Ureter (tissue), 1 donor: ENCODE results near the gene KIAA1217. TPM values are rescaled to one million over a fixed set of nuclear protein-coding genes. Genes with fewer than 3 reads are reported as not detected.

Source experiments
- DNase-seq: peaks from one replicate; pipeline ENCODE4 v3.0.0-alpha.2; 2020; ENCODE audit warnings: low spot score
- total RNA-seq: library from RNA; stranded (reverse); gene quantifications from one replicate; pipeline ENCODE4 v1.2.4, GENCODE V29; 2023
- donor health status: DM: yes; HTN: yes; CAD: no.

KIAA1217 gene, protein sequence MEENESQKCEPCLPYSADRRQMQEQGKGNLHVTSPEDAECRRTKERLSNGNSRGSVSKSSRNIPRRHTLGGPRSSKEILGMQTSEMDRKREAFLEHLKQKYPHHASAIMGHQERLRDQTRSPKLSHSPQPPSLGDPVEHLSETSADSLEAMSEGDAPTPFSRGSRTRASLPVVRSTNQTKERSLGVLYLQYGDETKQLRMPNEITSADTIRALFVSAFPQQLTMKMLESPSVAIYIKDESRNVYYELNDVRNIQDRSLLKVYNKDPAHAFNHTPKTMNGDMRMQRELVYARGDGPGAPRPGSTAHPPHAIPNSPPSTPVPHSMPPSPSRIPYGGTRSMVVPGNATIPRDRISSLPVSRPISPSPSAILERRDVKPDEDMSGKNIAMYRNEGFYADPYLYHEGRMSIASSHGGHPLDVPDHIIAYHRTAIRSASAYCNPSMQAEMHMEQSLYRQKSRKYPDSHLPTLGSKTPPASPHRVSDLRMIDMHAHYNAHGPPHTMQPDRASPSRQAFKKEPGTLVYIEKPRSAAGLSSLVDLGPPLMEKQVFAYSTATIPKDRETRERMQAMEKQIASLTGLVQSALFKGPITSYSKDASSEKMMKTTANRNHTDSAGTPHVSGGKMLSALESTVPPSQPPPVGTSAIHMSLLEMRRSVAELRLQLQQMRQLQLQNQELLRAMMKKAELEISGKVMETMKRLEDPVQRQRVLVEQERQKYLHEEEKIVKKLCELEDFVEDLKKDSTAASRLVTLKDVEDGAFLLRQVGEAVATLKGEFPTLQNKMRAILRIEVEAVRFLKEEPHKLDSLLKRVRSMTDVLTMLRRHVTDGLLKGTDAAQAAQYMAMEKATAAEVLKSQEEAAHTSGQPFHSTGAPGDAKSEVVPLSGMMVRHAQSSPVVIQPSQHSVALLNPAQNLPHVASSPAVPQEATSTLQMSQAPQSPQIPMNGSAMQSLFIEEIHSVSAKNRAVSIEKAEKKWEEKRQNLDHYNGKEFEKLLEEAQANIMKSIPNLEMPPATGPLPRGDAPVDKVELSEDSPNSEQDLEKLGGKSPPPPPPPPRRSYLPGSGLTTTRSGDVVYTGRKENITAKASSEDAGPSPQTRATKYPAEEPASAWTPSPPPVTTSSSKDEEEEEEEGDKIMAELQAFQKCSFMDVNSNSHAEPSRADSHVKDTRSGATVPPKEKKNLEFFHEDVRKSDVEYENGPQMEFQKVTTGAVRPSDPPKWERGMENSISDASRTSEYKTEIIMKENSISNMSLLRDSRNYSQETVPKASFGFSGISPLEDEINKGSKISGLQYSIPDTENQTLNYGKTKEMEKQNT (N-terminal part only)
- total RNA-seq = 108 TPM

DNA sequence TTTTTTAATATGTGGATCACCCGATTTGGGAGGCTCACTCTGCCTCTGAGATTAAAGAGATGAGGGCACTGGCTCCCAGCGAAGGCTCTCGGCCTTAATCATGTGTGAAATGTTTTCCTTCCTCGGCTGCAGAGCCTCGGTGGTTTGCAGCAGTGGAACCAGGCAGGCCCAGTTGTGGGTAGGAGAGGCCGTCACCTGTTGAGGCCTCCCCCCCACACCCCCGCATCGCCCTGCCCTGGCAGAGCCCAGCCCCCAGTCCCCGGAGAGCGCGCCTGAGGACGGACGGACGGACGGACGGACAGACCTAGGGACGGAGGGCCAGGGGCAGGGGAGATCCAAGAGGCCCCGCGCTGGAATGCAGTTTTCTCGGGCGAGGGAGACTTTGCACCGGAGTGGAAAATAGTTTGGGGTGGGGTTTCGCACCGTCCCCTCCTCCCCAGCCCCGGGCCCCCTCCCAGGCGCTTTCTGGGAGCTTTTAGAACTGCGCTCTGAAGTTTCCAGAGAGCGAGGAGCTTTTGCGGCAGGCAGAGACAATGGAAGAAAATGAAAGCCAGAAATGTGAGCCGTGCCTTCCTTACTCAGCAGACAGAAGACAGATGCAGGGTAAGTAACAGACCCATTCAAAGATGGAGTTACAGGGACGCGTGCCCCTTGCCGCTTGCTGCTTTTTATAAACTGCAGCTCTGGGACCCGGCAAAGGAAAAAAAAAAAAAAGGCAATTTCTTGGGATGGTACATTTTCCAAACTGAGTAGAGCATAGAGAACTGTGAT is at the start of gene KIAA1217:
KIAA1217 (plus strand) TSS at position 478 of the 771 bp plus-strand sequence; CDS start at position 534, 56 bp downstream.
- DNase-seq = peak; percentile 63

DNA sequence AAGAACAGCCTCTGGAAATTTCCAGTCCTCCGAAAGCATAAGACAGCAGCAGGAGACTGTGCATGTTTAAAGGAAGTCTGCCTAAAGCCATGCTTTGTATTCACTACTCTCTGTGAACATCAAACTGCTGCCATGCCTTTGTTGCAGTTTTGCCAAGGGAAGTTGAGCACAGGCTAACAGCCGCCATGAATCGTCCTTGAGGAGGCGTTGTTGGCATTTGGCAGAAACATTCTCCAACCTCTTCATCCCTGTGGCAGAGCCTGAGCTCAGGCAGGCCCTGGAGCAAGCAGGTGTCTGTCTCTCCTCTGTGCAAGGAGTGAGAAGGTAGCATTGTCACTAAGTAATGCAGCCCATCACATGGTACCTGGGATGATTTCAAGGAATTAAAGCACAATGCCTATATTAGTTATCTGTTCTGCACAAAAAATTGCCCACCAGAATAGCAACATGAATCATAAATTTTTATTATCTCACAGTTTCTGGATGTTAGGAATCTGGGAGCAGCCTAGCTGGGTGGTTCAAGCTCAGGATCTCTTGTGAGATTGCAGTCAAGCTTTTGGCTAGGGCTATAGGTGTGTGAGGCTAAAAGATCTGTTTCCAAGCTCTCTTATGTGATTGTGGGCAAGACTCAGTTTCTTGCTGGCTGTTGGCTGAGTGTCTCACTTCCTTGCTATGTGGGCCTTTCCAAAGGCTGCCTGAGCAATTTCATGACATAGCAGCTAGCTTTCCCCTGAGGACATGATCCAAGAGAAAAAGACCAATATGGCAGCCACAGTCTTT is 46.5 kb upstream of the KIAA1217 start:
- DNase-seq = no peak

DNA sequence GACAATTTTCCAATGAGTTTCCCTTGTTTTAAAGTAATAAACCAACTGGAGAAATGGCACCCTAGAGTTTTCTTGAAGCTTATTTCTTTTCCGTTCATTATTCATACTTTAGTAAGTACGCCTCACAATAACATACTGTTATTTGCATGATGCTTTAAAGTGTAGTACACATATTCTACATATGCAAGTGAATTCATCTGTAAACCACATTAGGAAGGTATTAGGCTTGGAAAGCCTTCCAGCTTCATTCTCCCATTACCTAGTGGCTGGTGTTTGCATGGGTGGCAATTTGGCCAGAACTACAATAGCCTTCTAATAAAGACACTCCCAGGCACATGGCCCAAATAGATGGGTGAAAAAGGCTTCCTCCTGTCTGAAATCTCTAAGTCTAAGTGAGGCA is 45.5 kb upstream of the KIAA1217 start:
- DNase-seq = no peak

DNA sequence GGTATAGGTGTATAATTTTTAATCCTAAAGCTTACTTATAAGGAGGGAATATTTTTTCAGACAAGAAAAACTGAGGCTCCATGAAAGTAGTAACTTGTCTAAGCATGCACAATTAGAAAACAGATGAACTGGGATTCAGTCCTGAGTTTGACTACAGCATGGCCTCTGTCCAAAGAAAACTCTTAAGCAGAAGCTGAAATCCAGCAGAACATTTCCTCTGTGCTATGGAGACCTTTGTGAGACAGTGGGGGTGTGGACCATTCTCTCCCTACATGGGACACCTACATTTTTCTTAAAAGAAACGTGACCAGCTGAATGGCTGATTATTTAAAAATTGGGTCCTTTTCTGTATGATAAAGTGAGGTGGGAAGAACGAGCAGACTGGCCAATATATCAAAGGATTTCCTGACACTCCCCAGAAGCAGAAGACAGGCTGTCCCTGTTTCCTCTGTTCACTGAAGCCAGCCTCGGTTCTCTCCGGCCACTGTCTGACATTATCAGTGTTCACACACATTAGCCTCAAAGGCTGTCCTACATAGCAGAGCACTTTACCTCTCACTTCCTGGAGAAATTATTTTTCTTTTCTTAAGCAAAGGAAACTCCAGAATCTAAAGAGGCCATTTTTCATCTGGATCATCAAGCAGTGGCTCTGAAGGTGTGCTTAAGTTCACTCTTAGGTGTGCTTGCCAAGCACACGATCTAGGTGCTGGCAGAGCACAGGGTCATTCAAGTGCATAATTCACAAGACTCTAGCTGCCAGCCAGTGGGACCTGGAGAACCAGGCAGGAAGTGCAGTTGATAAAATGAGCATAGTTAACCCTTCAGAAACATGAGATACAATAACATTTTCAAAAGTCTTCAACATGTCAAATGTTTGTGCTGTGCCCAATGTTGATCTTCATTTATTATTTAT is 40.4 kb upstream of the KIAA1217 start:
- DNase-seq = no peak

DNA sequence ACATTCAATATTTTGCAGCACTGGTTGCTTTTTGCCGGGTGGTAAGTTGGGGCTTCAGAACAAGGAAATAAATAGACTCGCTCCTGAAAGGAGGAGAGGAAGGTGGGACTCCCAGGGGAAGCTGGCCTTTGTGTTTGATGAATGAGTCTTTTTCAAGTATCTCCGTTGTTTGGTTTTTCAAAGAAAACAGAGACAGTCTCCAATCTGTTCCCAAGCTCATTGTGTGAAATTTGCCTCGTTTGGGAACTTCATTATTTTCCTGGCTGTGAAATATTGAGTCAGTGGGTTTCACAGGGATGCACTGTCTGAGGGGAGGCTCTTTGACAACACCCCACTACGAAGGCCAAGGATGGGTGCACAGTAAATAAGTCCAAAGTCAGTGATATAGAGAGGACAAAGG is 38.7 kb upstream of the KIAA1217 start:
- DNase-seq = no peak

DNA sequence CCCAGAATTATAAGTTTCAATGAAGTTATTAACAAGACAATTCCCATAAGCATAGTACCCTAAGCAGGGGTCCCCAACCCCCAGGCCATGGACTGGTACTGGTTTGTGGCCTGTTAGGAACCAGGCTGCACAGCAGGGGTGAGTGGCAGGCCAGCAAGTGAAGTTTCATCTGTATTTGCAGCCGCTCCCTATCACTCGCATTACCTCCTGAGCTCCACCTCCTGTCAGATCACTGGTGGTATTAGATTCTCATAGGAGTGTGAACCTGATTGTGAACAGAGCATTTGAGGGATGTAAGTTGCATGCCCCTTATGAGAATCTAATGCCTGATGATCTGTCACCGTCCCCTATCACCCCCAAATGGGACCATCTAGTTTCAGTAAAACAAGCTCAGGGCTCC is 36.0 kb upstream of the KIAA1217 start:
- no peak for DNase-seq

DNA sequence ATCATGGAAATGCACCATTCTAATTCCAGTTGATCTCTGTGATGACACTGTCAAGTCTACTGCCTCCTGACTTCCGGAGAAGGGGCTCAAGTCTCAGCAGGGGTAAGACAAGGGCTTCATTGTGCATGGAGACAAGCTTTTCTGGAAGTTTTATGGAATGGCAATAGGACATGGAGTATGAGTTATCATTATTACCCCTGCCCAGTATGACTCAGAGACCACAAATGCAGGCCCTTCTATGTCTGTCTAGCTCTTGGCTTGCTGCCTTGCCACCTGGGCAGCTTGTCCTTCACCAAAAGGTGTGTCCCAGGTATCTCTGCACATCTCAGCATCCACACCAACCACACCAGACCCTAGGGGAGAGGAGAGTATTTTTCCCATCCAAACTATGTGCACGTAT is 34.9 kb upstream of the KIAA1217 start:
- no peak for DNase-seq

DNA sequence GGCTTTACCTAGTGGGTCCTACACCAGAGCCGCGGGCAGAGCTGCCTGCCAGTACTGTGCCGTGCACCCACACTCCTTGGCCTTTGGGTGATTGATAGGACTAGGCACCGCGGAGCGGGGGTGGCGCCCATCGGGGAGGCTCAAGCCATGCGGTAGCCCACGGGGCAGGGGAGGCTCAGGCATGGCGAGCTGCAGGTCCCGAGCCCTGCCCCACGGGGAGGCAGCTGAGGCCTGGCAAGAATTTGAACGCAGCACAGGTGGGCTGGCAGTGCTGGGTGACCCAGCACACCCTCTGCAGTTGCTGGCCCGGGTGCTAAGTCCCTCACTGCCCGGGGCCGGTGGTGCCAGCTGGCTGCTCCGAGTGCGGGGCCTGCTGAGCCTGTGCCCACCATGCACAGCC is 32.3 kb upstream of the KIAA1217 start:
- no peak for DNase-seq

DNA sequence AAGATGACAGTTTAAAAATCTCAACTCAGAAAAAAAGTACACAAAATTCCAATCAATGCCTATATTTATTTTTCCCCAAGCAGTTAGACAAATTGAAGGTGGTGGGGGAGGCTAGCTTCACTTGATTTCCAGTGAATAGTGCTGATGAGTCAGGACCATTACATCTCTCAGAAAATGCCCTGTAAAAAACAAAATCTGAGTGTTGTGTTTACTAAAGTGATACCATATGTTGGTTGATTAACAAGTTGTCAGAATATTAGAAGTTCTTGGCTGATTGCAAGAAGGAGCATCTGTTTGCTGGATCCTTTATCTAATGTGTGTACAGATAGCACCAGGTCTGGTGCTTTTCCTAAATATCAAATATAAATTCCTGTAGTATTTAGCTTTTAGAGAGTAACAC is 31.3 kb upstream of the KIAA1217 start:
- DNase-seq = no peak

DNA sequence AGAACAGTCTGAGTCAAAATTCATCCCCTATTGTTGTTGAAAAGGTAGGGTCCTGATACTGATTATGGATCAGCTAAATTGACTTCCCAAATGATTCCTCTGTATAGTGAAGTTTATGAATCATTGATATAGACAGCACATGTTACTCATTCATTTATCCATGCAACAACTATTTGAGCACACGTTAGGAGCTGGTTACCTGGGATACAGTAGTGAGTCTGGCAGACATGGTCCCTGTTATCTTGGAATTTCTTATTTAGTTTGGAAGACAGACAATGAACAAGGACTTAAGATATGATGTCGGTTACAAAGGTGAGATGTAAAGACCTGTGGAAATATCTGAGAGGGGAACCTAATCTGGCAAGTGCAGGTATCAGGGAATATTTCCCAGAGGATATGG is 28.0 kb upstream of the KIAA1217 start:
- DNase-seq = no peak

DNA sequence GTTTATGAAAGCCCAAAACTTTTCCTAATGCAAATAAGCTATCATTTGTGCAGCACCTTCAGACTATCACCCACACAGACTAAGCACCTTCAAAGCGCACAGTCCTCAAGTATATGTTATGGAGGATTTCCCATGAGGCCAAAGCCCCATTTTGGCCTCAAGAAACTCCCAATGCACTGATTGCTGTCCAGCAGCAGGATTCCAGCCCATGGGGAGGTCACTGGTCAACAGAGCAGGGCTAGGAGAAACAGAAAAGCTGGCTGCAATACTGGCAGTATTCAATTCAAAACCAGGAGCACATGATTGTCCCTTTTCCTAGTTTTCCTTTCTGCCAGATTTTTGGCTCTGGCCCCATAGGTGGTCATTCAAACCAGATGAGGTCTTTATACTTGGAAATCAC is 24.5 kb upstream of the KIAA1217 start:
- DNase-seq = no peak

DNA sequence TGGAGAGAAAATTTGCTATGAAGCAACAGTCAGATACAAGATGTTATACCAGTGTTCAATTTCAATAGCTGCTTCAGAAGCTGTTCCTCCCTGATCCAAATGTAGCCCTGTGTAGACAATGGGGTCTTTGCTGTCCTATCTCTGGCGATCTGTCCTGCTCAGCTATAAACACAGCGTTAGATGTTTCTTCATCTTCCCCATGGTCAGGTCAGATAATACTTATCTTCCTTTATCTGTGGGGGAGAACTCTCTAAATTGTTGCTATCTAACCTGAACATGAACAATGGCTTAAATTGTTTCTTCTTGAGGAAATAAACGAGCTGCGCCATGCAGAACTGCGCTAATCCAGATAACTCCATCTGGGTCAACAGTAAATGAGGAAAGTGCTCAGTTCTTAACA is 15.6 kb upstream of the KIAA1217 start:
- no peak for DNase-seq

DNA sequence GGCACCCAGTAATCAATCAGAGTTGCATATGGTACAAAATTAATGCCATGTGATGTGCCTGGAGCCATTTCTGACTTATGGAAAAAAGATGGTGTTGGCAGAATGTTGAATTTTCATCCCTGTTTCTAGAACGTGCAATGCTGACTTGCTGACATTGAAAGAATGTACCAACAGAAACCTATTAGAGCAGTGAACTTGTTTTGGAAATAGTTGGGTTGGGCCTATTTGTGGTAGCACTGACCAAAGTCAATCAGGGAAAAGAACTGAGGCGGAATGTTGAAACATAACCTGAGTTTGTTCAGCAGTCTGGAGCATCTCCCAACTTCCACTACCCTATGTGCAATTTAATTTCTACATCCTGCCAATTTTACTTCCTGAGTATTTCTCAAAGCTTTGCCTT is 11.7 kb upstream of the KIAA1217 start:
- DNase-seq = no peak

DNA sequence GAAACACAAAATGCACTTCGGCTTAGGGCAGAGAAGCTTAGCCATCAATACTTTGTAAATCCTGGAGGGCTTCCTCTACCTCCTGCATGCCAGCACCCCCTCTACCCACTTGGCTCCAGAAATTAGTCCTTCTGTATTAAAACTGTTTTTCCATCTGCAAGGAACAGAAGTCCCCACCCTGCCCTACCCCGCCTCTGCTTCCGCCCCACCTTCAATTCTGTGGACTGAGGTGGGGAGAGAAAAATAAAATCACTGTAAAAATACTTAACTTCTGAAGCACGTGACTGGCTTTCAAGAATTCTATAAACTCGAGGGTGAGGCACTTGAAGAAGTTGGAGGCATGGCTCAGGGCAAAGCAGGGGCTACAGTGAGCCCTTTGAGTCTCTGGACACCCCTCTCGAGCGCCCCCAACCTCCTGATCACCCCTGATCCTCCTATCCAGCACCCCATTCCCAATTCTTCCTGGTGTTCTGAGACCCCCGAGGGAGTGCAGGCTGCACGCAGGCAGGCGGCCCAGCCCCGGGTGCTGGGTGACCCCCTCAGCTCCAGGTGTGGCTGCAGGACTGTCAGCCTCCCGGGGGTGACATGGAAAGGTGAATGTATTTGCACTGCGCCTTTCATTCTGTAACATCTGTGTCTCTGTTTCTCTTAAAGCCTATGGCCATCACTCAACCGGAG is 7.3 kb upstream of the KIAA1217 start:
- DNase-seq = no peak

DNA sequence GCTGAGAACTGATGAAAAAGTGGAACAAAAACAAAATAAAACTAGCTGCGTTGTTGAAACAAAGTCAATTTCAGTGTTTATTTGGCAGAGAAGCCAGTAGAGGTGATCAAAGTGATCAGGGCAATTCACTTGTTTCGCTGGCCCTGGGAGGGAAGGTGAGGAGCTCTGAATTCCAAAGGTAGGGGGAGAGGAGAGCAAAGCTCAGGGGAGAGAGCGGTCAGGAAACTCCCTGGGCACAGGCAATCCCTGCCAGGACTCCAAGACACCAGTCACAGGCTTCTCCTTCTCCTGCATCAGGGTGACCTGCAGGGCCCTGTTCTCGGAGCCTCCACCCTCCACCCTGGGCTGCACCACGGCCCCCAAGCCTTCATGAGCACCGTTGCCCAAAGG is 6.8 kb upstream of the KIAA1217 start:
- DNase-seq = no peak

DNA sequence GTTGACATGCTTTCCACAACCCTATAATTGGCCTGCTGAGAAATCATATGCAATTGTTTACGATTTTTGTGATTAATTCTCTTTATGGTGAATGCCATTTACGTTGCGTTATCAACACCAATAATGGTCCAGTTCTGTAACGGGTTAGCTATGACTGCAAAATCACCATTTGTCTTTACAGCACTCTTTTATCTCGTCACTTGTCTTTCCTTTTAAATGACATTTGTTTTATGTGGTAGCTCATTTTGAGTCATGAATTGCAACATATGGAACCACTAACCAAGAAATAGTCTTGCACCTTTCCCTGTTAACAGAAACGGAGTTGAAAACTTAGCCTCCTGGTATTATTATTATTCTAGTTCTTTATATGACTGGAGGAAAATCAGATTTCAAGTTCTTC is 3.1 kb upstream of the KIAA1217 start:
- DNase-seq = no peak

DNA sequence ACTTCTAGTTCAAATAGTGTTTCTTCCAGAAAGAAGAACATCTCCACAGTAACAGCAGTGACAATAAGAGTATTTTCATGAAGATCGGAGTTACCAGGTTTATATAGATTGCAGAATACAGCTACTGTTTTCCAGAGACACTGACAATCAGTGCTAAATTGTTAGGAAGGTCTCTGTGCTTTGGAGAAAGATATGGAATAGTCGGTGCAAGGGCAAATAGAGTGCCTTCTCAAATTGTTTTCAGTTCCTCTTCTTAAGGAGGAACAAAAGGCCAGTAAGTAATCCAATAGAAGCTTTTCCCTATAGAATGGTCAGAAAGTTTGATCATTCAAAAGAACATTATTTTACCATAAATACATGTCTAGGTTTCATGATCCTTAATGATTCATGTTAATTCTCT is 2.6 kb upstream of the KIAA1217 start:
- no peak for DNase-seq

DNA sequence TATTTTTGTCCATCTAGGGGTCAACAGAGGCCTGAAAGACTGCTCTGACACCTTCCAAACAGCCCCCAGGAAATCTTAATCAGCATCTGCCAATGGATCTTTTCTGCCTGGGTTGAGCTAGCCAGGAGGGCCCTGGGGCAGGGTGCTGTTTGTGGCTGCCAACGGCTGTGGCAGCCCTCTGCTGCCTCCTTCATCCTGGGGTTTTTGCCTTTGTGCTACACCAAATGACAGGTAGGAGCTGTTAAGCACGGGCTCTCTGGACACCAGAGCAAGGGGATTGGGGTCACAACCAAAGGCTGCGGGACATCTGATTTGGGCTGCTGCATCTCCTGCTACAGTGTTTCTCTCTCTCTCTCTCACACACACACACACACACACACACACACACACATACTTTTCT is 2.0 kb upstream of the KIAA1217 start:
- DNase-seq = no peak

DNA sequence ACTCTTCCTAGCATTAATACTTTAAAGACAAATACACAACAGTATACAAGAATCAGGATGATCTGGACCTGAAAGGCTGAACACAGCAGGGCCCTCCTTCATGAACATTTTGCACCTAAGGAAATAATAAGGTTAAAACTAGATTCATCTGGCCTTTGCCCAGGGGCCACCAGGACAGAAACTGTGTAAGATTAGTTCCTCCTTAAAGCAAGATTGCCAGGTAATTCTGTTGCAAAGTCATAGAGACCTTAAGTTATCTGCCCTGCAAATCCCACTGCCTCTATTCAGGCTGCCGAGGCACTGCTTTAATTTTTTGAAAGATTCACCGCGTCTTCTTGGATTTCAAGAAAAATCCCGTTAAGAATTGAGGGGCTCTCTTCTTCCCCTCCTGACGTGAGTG is 1.6 kb upstream of the KIAA1217 start:
- no peak for DNase-seq
